Head of caudate nucleus (tissue), 42 donors: ENCODE results near the gene PEX14.
A peak's percentile ranks its signal among the peaks of the same experiment; 100 is the strongest.

Experiments
- DNase-seq, 42 donors: peaks; one replicate each; pipeline versions ENCODE4 v3.0.0 to v3.0.0-alpha.2; 2020 to 2021; ENCODE audit warnings: mixed read lengths in 7 of 42
- intact Hi-C: fragments of 100-400 bp; cut with DNase I; formaldehyde crosslinking; loops from one replicate; pipeline ENCODE4 v1.15.0; 2022

Gene PEX14

GRCh38 chr1:10648689-10649516 lies 174.2 kb downstream of the PEX14 start:
- intact Hi-C loops, result no loop called here
- no peak for DNase-seq

- intact Hi-C loops, result no loop called here
Observed at GRCh38 chr1:10649517-10650201, 174.9 kb downstream of the PEX14 start.

GRCh38 chr1:10650556-10651388 lies 176.0 kb downstream of the PEX14 start:
- intact Hi-C loops, result no loop called here

More at GRCh38 chr1:10649517-10650201, 174.9 kb downstream of the PEX14 start:
- peak in 2 of 42 donors; percentile 10 to 14 for DNase-seq

GRCh38 chr1:10651389-10651766 lies 176.6 kb downstream of the PEX14 start:
- no peak for DNase-seq

More at GRCh38 chr1:10650556-10651388, 176.0 kb downstream of the PEX14 start:
- DNase-seq, result no peak

GRCh38 chr1:10651793-10652192 lies 177.0 kb downstream of the PEX14 start:
- intact Hi-C loops, result no loop called here
- no peak for DNase-seq

More at GRCh38 chr1:10651389-10651766, 176.6 kb downstream of the PEX14 start:
- intact Hi-C loops, result no loop called here

- no peak for DNase-seq
- intact Hi-C loops, result no loop called here
Observed at GRCh38 chr1:10652626-10653025, 177.9 kb downstream of the PEX14 start.

GRCh38 chr1:10653370-10654125 lies 178.8 kb downstream of the PEX14 start:
- DNase-seq, result no peak
- intact Hi-C loops, result no loop called here

- intact Hi-C loops, result no loop called here
- DNase-seq, result no peak
Observed at GRCh38 chr1:10655002-10655401, 180.3 kb downstream of the PEX14 start.

GRCh38 chr1:10656431-10656830 lies 181.7 kb downstream of the PEX14 start:
- no peak for DNase-seq
- intact Hi-C loops, result no loop called here

GRCh38 chr1:10657088-10657847 lies 182.5 kb downstream of the PEX14 start:
- intact Hi-C loops, result no loop called here
- DNase-seq, result no peak

GRCh38 chr1:10658396-10659066 lies 183.8 kb downstream of the PEX14 start:
- intact Hi-C loops, result no loop called here
- DNase-seq, result no peak

- no peak for DNase-seq
- intact Hi-C loops, result no loop called here
Observed at GRCh38 chr1:10659218-10659617, 184.5 kb downstream of the PEX14 start.

GRCh38 chr1:10659646-10660540 lies 185.1 kb downstream of the PEX14 start:
- intact Hi-C loops, result no loop called here
- DNase-seq, result no peak

- intact Hi-C loops, result no loop called here
- DNase-seq, result no peak
Observed at GRCh38 chr1:10661453-10661852, 186.7 kb downstream of the PEX14 start.

GRCh38 chr1:10662090-10662688 lies 187.4 kb downstream of the PEX14 start:
- intact Hi-C loops, result no loop called here
- DNase-seq, result no peak
